SW 1271 (cell line): Measurements from ENCODE around the gene CREG2.
"Not testable (repeated sequence)": the region's sequence is repeated elsewhere in the genome, so short reads cannot be mapped to it uniquely, and the experiment has no call there.

Experiments
- DNase-seq, 2 experiments: peaks; one replicate each; lab custom pipeline; 2025; lab: John Stamatoyannopoulos, UW

CREG2 gene

DNA sequence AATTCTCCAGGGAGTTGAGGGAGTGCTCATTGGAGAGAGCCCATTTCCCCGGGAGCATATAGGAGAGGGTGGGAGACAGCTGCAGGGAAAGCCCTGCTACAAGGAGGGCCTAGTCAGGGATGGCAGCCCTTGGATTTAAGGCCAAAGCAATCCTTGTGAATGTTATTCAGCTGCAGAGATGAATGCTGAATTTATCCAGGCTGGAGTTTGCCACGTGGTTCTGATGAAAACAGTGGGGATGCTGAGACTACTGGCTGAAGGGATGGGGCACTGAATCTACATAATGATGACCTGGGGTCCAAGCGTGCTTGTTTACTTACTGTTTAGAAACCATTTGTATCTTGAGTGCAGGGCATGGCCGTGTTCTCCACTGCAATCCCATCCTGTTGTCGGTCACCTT is 43.2 kb downstream of the CREG2 start:
- no peak for DNase-seq

DNA sequence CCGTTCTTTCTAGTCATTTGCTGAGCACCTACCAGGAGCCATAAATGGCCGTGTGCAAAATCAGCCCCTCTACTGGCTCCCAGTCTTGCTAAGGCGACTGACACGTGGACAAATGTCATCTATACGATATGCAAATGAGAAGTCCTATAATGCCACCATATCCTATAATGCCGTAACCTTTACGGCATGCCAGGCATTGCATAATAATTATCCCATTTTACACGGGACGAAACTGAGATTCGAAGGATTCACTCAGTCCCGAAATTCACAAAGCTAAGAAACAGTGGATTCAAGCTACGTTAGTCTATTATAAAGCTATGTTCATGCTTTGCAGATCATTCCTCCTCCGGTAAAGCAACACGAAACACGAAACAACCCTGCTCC is 44.7 kb downstream of the CREG2 start:
- no peak for DNase-seq

DNA sequence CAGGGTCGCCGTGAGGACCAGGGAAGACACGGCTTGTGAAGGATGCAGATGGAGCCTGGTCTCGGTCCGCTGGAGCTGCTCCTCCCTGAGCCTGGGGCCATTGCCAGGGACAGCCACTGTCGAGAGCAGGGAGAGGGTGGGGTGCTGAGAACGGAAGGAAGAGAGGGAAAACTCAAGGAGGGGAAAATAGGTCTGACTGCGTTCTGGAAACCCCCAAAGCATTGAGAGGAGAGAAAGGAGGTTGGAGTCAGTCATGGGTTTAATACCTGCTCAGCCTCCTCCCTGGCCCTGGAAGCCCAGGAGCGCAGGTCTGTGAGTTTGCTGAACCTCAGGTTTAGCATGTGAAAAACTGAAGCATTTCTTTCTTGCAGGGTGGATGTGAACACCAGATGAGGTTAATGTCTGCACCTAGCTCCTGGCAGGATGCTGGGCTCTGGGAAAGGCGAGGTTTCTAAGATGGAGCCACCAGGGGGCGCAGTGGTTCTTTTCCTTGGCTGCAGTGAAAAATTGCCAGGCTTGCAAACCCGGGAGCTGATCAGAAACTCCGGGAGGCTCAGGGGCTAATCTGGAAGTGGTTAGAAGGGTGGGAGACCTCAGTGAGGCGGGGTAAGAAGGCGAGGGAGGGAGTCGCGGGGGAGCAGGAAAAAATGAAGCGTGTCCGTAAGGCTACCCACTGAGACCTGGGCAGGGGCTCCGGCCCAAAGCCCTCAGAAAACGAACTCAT is 45.2 kb downstream of the CREG2 start:
- peak in 1 of 2 experiments; percentile 66 for DNase-seq

DNA sequence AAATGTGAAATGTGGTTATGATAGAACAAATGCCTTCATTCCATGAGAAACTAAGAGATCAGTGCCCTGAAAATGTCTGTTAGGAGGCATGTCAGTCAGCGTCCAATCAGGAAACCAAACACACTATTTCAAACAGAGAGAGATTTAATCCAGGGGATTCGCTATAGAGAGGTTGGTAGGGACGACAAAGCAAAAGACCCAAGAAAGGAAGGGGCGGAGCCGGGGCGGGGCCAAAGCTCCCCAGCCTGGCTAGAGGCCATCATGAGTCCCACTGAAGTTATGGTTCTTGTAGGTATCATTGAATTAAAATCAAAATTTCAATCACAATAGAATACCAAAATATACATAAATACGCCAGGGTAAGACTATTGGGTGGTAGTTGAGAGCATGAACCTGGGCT is 45.9 kb downstream of the CREG2 start:
- DNase-seq, result no peak

DNA sequence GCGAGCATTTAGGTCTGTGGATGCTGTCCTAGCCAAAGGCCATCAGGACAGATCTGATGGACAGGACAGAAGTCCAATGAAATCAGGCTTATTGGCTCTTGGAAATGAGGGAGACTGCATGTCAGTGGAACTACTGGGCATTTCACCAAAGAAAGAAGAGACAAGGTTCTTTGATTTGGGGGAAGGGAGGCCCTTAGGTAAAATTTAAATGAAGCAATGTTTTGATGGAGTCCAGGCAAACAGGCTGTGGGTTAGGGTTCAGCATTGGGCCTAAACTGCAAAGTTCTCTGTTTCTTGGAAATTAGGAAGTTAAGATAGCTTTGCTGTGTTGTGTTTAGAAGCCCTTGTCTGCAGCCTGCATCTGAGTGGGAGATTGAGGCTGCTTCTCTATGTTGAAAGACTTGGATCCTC is 47.2 kb downstream of the CREG2 start:
- DNase-seq, result no peak

DNA sequence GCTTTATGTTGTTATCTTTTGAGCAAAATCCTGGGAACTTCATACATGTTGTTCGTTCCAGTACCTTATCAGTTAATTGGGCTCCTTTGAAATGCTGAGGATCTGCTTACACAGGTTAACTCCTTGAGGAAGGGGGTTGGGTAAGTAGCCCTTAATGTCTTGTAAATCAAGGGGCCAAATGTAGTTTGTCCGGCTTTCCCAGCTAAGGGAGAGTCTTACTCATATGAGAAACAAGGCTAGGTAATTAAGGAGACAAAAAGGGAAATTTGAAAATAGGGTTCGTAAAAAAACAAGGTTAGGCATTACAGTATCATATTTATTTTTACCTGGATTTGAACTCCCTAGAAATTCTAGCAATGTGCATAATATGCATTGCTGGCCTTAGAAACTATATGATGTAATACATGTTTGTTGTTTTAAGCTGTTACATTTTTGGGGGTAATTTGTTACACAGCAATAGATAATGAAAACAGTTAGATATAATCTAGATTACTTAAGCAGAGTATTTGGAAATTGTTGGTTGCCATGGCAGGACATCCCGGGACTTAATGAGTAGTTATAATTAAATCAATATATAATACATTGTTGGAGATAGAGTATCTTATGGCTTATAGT is 47.9 kb downstream of the CREG2 start:
- no peak for DNase-seq

DNA sequence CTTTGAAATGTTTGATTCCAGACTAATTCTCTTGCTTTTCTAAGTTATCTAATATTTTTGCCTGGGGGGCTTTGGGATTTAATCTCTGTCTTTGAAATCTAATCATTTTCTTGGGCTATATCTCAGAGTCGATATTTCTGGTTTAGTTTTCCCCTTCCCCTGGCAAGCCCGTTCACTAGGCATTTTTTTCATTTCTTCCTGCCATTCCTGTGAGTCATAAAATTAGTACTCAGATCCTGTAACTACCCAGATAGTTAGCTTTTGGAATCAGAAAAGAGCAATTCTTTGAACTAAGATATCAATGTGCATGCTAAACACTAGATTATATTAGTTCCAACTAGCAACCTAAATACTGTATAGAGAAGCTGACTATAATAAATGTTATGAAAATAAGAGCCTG is 49.4 kb downstream of the CREG2 start:
- DNase-seq, result no peak

DNA sequence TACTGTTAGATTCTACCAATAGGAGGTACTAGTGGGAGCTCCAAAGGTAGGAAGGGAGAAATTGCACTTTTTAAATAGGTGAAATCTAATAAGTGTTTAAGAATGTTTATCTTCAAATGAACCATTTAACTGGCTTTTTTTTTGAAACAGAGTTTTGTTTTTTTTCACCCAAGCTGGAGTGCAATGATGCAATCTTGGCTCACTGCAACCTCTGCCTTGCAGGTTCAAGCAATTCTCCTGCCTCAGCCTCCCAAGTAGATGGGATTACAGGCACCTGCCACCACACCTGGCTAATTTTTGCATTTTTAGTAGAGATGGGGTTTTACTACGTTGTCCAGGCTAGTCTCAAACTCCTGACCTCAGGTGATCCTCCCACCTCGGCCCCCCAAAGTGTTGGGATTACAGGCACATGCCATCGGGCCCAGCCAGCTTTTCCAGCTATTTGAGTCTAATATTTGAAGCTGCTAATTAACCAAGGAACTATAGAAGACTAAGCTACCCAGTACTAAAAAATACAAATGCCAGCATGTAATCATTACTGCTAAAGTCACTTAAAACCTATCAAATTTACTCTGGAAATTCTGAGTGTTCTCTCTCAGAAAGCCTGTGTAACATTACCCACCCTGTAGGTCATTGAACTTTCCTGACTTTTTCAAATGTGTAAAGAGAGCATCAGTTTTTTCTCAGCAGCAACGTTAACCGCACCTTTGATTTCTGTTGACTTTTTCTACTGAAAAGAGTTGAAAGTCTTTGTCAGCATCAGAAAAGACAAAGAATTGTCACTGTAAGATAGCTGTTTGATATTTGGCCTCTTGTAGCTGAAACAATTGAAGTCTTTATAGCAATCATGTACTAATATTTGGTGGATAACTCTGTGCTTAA is 54.2 kb downstream of the CREG2 start:
- no peak for DNase-seq

DNA sequence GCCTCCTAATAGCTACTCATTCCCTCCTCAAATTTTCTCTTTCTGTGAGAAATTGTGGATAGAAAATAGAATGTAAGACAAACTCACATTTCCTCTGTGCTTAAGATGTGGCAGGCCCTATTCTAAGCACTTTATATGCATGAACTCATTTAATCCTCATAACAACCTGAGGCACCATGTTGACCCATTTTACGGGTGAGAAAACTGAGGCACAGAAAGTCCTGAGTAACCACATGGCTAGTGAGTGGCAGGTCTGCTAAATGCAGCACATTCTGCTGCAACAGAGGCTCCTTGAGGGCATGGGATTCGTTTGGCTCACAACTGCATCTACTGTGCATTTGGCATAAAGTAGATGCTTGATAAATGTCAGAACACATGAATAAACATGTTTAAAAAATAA is 56.1 kb downstream of the CREG2 start:
- DNase-seq, result no peak

DNA sequence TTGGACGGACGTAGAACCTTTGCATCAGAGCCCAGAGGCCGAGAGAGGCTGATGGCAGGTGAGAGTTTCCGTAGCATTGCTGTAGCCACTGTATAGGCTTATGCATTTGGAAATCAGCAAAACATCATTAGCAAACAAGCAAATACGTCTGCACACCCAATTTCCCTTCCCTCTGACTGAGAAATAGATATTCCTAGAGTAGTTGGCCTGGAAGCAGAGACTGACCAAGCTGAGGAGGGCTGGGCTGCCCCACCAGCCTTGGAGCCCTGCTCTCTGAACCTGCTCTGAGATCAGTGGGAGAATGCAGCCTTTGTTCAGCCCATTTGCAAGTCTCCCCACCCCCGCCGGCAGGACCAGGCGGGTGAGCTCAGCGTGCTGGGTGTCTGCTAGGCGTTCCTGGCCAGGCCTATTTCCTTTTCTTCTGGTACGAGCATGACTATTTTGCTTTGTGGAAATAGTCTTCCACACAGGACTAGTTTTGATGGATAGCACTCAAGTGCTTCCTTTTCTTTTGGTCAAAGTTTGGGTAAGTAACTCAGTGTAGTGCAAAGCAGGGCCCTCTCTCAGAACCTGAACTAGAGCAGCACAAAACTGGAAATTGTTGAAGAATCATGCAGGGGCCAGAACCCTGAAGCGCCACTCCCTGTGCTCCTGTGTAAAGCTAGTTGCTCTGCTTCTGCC is 56.9 kb downstream of the CREG2 start:
- no peak for DNase-seq

DNA sequence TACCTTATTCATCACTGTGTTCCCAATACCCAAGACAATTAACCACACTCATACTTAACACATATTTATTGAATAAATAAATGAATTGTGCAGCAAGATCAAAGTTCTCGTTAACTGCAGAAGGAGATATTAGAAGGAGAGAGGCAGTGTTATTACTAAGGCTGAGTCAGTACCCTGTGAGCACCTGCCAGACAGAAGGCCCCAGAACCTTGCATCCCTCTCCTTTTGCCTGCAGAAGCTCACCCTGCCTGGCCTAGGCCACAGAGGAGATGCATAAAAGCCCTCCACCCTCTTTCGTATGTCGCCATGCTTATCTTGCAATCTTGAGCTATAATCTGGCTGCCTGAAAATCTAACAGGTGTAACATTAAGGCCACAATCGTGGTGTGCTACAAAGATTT is 58.3 kb downstream of the CREG2 start:
- no peak for DNase-seq

DNA sequence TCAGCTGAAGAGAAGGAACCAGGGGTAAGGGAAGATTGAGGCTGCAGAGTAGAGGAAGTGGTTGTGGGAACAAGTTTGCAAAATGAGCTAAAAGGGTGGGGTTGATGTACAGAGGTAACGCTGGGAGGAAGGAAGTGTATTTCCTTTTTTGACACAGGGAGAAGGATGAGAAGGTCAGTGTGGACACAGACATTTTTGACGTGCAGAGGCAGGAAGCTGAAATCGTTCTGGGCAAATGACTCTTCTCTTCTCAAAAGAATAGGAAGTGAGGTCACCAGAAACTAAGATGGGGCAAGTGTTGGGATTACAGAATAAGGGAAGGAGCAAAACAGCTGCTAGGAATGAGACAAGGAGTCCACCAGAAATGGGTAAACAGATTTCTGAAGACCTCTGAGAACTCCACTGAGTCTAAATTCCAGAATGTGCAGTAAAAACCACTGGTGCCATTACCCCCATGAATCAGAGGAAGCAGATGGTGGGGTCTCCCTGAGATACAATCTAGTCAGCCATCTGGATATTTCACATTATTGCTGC is 58.8 kb downstream of the CREG2 start:
- no peak for DNase-seq

DNA sequence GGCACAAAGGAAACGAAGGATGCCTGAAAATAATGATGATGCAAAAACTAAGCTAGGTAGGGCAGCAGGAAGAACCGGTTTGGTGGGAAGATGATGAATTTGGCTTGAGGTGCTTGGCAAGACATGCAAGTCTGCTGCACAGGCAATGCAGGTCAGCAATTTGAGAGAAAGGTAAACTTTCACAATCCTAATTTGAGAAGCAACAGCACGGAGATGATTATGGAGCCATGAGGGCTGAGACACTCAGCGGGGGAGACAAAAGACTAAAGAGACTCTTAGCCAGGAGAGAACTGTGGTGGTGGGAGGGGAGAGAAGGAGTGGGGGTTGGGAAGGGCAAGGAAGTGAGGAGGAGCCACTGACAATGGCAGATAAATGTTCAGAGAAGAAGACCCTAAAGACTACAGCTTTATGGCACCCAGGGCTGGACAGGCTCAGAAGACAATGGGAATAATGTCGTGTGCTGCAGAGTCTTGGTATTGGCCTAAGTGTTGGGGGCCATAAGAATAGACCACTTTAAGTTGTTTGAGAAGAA is 59.4 kb downstream of the CREG2 start:
- no peak for DNase-seq

DNA sequence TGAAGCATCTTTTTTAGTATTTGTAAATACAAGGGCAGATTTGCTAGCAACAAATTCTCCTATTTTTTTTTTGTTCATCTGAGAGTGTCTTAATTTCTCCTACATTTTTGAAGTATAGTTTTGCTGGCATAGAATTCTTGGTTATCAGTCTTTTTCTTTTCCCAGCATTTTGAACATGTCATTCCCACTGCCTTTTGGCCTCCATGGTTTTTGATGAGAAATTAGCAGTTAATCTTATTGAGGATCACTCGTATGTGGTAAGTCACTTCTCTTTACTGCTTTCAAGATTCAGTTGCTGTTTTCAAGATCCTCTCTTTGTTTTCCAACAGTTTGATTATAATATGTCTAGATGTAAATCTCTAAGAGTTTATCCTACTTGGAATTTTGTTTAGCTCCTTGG is 61.9 kb downstream of the CREG2 start:
- no peak for DNase-seq

DNA sequence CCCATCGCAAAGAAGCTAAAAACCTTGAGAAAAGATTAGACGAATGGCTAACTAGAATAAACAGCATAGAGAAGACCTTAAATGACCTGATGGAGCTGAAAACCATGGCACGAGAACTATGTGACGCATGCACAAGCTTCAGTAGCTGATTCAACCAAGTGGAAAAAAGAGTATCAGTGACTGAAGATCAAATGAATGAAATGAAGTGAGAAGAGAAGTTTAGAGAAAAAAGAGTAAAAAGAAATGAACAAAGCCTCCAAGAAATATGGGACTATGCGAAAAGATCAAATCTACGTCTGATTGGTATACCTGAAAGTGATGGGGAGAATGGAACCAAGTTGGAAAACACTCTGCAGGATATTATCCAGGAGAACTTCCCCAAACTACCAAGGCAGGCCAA is 70.7 kb downstream of the CREG2 start:
- not testable (repeated sequence) for DNase-seq

DNA sequence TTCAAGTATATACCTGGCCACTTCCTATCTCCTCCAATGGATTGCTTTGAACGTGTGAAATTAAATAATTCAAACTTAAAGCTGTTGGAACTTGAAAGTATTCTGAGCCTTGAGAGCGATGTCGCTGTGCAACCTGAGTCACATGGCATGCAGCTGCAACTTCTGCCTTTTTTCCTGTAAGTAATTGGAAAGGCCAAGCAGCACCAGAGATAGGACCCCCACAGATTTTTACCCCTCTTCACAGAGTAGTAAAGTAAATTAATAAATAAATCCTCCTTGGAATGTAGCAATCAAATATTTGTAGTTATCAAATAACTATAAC is 75.6 kb downstream of the CREG2 start:
- DNase-seq, result no peak

DNA sequence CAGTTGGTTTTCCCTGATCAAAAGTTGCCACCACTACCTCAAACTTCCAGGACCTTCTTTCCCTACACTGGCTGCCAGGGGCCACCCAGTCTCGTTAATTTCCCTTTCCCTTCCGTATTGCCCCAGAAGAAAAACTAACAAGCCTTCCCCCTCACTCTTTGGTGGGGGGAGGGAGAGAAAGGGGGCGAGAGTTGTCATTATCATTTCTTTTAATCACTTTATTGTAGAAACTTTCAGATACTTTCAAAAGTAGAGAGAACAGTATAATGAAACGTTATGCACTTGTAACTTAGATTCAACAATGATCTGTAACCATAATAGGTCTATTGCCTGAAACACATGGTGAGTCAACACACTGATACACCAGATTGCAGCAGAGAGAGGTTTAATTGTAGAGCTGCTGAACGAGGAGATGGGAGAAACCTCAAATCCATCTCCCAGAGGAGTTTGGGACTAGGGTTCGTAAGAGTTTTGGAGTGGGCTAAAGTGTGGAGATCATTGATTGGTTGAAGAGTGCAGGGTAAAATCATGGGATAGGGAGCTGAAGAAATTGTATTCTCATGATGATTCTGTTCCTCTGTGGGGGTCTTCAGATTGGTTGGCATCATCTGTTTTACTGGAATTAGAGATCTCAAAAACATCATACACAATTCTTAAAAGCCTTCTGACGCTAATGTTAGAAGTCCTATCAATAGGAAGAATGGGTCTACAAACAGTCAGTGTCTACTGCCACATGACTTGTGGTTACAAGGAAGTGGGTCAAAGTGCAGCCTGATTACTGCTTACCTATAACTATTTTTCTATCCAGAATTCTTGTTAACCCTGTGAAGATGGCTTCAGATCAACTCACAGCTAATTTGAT is 76.2 kb downstream of the CREG2 start:
- DNase-seq, result no peak

DNA sequence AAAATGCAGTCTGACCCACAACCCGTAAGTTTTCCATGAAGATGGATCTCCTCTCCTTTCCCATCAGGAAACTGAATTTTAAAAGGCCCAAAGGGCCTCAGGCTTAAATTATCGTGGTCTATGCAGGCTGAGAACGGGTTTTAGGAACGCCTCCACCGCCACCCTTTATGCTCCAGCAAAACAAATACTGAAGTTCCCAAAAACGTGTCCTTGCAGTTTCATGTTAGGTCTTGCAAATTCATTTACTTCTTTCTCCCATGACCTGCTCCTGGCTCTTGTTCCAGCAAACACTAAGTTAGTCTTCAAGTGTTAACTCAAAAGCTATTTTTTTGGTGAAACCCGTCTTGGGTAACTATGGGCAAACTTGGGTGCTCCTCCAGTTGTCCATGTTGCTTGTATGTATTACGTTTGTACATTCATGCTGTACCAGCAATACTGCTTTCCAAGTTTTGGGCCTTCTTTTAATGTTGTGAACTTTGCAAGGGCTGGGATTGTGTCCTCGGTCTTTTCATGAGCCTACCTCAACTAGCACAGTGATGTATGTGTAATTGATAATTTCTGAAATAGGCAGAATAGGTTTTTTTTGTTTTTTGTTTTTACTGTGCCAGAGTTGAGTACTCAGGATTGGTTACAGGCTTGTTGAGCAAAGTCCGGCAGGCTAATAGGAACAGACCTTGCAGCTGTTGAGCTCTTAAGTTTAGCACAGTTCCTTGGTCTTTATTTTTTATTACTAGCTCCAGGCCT is 77.0 kb downstream of the CREG2 start:
- no peak for DNase-seq

DNA sequence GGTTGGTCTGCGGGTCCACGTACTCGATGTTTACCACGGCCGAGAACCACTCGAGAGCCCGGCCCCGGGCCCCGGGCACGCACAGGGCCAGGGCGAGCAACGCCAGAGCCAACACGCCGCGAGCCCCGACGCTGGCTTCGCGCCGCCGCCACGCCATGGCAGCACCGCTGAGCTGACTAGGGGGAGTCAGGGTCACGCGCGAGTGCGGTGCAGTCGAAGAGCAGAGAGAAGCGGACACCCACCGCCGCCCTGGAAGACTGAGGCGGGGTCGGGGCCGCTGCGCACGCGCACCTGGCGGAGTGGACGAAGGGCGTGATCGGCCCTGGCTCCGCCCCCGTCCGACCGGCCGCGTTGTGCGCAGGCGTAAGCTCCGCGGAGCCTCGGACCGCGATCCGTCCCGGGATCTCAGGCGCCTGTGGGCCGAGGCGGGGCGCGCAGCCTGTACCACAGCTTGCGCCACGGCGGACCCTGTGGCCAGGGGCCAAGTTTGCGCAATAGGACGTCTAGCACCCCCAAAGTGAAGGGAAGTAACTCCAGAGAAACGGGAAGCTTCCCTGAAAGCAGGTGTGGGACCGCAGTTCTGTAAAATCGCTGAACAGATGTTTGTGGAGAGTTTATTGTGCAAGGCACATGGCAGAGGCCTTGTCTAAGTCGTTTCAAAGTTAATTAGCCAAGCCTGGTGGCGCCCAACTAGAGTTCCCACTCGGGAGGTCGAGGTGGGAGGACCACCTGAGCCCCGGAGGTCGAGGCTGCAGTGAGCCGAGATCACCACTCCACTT is 78.7 kb downstream of the CREG2 start, which contains the start of gene RNF149:
Gene RNF149 (minus strand): TSS at position 270 of the 779 bp plus-strand sequence. CDS start 113 bp downstream, at position 157.
- peak; percentile 68 to 81 for DNase-seq
